ENCODE measurements around the gene IQSEC1.

DNA sequence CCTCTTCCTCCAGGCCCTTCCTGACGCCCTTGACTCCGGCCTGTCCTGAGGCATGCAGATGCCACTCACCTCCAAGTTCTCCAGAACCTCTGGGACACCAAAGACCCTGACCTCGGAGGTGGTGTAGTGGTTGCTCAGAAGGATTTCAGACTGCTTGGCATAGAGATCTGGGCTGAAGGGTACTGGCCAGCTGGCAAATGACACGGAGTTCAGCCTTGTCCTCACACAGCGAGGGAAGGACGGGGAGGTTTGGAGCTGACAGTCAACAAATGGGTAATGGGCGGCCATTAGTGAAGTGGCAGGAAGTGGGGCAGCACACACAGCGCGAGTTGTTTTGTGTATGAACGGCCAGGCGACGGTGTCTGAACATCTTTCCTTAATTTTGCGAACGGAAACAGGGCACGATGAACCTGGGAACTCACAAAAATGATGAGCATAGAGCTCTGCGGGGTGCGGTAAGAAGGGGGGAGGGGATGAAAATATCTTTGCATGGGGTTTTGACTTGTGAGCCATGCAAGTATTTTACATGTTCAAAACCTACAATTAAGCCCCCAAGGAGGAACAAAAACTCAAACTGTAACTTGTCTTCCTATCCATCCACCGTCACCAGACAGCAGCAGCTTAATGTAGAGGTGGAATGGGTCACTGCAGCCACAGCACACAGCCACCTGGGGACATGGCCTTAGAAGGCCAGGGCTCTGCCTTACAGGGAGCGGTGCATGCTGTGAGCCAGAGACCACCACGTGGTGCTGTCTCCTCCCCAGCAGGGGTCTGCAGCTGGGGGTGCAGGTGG lies 188.2 kb downstream of the IQSEC1 start:
- TF ChIP-seq, protein P1, sequence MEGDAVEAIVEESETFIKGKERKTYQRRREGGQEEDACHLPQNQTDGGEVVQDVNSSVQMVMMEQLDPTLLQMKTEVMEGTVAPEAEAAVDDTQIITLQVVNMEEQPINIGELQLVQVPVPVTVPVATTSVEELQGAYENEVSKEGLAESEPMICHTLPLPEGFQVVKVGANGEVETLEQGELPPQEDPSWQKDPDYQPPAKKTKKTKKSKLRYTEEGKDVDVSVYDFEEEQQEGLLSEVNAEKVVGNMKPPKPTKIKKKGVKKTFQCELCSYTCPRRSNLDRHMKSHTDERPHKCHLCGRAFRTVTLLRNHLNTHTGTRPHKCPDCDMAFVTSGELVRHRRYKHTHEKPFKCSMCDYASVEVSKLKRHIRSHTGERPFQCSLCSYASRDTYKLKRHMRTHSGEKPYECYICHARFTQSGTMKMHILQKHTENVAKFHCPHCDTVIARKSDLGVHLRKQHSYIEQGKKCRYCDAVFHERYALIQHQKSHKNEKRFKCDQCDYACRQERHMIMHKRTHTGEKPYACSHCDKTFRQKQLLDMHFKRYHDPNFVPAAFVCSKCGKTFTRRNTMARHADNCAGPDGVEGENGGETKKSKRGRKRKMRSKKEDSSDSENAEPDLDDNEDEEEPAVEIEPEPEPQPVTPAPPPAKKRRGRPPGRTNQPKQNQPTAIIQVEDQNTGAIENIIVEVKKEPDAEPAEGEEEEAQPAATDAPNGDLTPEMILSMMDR (IDR thresholded peaks at IDR 0.05): no peak
- TF ChIP-seq POLR2AphosphoS5 (IDR thresholded peaks at IDR 0.05): no peak
- TF ChIP-seq POLR2A (IDR thresholded peaks at IDR 0.05): no peak

Data from prostate gland (tissue), 2 donors.